ENCODE data around the gene PITPNM3. TPM values are rescaled to one million over a fixed set of nuclear protein-coding genes. Genes with fewer than 3 reads are reported as not detected.

The PITPNM3 gene
- total RNA-seq, 1 experiment from 2014 or later = 0.44 TPM

DNA sequence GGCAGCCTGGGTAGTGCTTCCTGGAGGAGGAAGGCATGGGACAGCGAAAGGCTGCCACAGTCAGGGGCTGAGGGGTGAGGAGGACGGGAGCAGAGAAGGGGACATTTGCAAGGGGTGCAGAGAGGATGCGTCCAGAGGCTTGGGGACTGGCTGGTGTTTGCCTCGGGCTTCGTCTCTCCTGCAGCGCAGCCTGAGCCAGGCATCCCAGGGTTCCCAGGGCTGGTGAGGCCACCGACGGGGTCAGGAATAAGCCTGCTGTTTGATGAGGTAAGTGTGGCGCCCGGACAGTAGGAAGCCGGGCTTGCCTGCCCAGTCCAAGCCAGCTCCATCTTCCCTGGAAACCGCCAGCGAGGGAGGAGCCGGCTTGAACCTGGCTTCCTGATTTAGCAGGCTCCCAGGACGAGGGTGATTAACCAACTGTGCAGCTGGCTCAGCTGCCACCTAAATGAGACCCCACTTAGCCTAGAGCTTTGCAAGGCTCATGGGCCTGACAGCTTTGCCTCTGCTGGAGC lies 47.8 kb downstream of the PITPNM3 start:
- intact Hi-C loops (cut with micrococcal nuclease; ENCODE audit: unreplicated experiment) = no loop called here
- Histone ChIP-seq H3K36me3 (ENCODE audit: control insufficient read depth, insufficient read depth, low read length) (no peaks in the 10 kb centered on the region), H3K27ac (ENCODE audit: low read length) (no peak overlapping the region), H3K27me3 (ENCODE audit: control insufficient read depth, insufficient read depth, low read length) (0 out of 2 replicates have a peak, but pooled peaks cover 2% of the 10 kb centered on the region), H3K9me3 (ENCODE audit: control insufficient read depth, insufficient read depth, low read depth, low read length) (no peaks in the 10 kb centered on the region), H3K4me1 (ENCODE audit: control insufficient read depth, insufficient read depth, low read length) (no peaks in the 10 kb centered on the region; the same call in 1 of the 2 replicates), H3K4me3 (ENCODE audit: low read depth in 2 of 2, low read length in 2 of 2) (no peak overlapping the region)
- ChIA-PET CTCF (no interaction called here), POLR2A (no interaction called here)
- ATAC-seq = no peak
- no TSS peak for BruUV-seq (replicated peaks)
- TF ChIP-seq TCF7L2 (IDR thresholded peaks at IDR 0.05; ENCODE audit: low read depth, low read length) = no peak
- TF ChIP-seq, protein P1, sequence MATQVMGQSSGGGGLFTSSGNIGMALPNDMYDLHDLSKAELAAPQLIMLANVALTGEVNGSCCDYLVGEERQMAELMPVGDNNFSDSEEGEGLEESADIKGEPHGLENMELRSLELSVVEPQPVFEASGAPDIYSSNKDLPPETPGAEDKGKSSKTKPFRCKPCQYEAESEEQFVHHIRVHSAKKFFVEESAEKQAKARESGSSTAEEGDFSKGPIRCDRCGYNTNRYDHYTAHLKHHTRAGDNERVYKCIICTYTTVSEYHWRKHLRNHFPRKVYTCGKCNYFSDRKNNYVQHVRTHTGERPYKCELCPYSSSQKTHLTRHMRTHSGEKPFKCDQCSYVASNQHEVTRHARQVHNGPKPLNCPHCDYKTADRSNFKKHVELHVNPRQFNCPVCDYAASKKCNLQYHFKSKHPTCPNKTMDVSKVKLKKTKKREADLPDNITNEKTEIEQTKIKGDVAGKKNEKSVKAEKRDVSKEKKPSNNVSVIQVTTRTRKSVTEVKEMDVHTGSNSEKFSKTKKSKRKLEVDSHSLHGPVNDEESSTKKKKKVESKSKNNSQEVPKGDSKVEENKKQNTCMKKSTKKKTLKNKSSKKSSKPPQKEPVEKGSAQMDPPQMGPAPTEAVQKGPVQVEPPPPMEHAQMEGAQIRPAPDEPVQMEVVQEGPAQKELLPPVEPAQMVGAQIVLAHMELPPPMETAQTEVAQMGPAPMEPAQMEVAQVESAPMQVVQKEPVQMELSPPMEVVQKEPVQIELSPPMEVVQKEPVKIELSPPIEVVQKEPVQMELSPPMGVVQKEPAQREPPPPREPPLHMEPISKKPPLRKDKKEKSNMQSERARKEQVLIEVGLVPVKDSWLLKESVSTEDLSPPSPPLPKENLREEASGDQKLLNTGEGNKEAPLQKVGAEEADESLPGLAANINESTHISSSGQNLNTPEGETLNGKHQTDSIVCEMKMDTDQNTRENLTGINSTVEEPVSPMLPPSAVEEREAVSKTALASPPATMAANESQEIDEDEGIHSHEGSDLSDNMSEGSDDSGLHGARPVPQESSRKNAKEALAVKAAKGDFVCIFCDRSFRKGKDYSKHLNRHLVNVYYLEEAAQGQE (IDR thresholded peaks at IDR 0.05; ENCODE audit: insufficient read depth in 1 of 2, low read depth in 2 of 2, low read length in 1 of 2) = no peak
- no peak for TF ChIP-seq SIN3A (IDR thresholded peaks at IDR 0.05; ENCODE audit: borderline replicate concordance, insufficient read depth, low read depth, low read length)
- TF ChIP-seq POLR2AphosphoS5 (IDR thresholded peaks at IDR 0.05; ENCODE audit: low read depth, low read length) = no peak
- TF ChIP-seq, protein P2, sequence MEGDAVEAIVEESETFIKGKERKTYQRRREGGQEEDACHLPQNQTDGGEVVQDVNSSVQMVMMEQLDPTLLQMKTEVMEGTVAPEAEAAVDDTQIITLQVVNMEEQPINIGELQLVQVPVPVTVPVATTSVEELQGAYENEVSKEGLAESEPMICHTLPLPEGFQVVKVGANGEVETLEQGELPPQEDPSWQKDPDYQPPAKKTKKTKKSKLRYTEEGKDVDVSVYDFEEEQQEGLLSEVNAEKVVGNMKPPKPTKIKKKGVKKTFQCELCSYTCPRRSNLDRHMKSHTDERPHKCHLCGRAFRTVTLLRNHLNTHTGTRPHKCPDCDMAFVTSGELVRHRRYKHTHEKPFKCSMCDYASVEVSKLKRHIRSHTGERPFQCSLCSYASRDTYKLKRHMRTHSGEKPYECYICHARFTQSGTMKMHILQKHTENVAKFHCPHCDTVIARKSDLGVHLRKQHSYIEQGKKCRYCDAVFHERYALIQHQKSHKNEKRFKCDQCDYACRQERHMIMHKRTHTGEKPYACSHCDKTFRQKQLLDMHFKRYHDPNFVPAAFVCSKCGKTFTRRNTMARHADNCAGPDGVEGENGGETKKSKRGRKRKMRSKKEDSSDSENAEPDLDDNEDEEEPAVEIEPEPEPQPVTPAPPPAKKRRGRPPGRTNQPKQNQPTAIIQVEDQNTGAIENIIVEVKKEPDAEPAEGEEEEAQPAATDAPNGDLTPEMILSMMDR (IDR thresholded peaks at IDR 0.05) = no peak
- in situ Hi-C loops (cut with HindIII; ENCODE audit: low pct_unique_long_range_greater_than_20kb, low sequenced_read_pairs) = no loop called here
- DNase-seq (ENCODE audit: low read depth, low spot score) = no peak

DNA sequence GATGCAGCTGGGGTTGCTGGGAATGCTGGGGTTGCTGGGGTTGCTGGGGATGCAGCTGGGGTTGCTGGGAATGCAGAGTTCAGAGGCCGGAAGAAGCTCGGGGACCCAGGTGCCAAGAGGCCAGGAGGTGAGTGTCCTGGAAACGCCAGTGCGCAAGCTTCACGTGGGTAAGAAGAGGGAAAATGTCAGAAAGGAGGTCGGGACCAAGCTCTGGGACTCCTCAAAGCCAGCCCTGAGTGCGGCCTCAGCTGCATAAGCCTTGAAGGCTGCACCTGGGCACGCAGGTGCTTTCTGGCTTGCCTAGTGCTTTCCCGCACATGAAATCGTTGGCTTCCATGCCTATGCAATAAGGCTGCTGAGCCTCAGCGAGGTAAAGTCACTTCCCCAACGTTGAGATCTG lies 48.3 kb downstream of the PITPNM3 start:
- no peak overlapping the region for H3K27ac ChIP-seq (ENCODE audit: low read length)
- H3K4me1 ChIP-seq (ENCODE audit: control insufficient read depth, insufficient read depth, low read length) = no peaks in the 10 kb centered on the region; the same call in 1 of the 2 replicates
- no peaks in the 10 kb centered on the region for H3K27me3 ChIP-seq (ENCODE audit: control insufficient read depth, insufficient read depth, low read length)
- POLR2A ChIA-PET = interaction anchor here (0.7 kb wide), 1 partner anchor 102 kb away, joined by 3 read pairs; no protein-coding TSS in a partner anchor
- no peak overlapping the region for H3K4me3 ChIP-seq (ENCODE audit: low read depth in 2 of 2, low read length in 2 of 2)
- CTCF ChIA-PET = no interaction called here
- no TSS peak for BruUV-seq (replicated peaks)
- H3K9me3 ChIP-seq (ENCODE audit: control insufficient read depth, insufficient read depth, low read depth, low read length) = no peaks in the 10 kb centered on the region
- ATAC-seq (no peak), DNase-seq (ENCODE audit: low read depth, low spot score) (no peak)
- H3K36me3 ChIP-seq (ENCODE audit: control insufficient read depth, insufficient read depth, low read length) = no peaks in the 10 kb centered on the region
- intact Hi-C loops (cut with micrococcal nuclease; ENCODE audit: unreplicated experiment) = no loop called here
- in situ Hi-C loops (cut with HindIII; ENCODE audit: low pct_unique_long_range_greater_than_20kb, low sequenced_read_pairs) = no loop called here
- TF ChIP-seq SIN3A (IDR thresholded peaks at IDR 0.05; ENCODE audit: borderline replicate concordance, insufficient read depth, low read depth, low read length) (no peak), POLR2AphosphoS5 (IDR thresholded peaks at IDR 0.05; ENCODE audit: low read depth, low read length) (no peak), TCF7L2 (IDR thresholded peaks at IDR 0.05; ENCODE audit: low read depth, low read length) (no peak)
- TF ChIP-seq, protein P1 (IDR thresholded peaks at IDR 0.05; ENCODE audit: insufficient read depth in 1 of 2, low read depth in 2 of 2, low read length in 1 of 2) = no peak
- TF ChIP-seq, protein P2 (IDR thresholded peaks at IDR 0.05) = no peak
